Endothelial cell (in vitro differentiated cells): ENCODE data around the gene RPS19. TPM values are rescaled to one million over a fixed set of nuclear protein-coding genes. Genes with fewer than 3 reads are reported as not detected.

ENCODE experiments used
- DNase-seq: peaks from one replicate; pipeline ENCODE4 v3.0.0; 2021; ENCODE audit warnings: low spot score
- H3K27ac Mint-ChIP-seq: one replicate; pipeline ENCODE4 v1.8.0; 2021; ENCODE audit warnings: mixed read lengths, inconsistent platforms; ENCODE audit not compliant: unreplicated experiment
- H3K27me3 Mint-ChIP-seq: one replicate; pipeline ENCODE4 v1.8.0; 2021; ENCODE audit warnings: mild to moderate bottlenecking, moderate library complexity, mixed read lengths, inconsistent platforms; ENCODE audit not compliant: unreplicated experiment
- H3K36me3 Mint-ChIP-seq: one replicate; pipeline ENCODE4 v1.8.0; 2021; ENCODE audit warnings: mild to moderate bottlenecking, low read depth, mixed read lengths, inconsistent platforms; ENCODE audit not compliant: unreplicated experiment
- H3K4me1 Mint-ChIP-seq: one replicate; pipeline ENCODE4 v1.8.0; 2021; ENCODE audit warnings: mild to moderate bottlenecking, mixed read lengths, inconsistent platforms; ENCODE audit not compliant: unreplicated experiment
- H3K4me3 Mint-ChIP-seq: one replicate; pipeline ENCODE4 v1.8.0; 2021; ENCODE audit warnings: mild to moderate bottlenecking, mixed read lengths, inconsistent platforms; ENCODE audit not compliant: unreplicated experiment
- H3K9me3 Mint-ChIP-seq: one replicate; pipeline ENCODE4 v1.8.0; 2021; ENCODE audit warnings: mixed read lengths, inconsistent platforms; ENCODE audit not compliant: unreplicated experiment
- total RNA-seq: library from RNA; stranded (reverse); fragmentation: NEBNext Ultra II Directional; extraction: Animal tissue kit (Norgen Biotek cat#: 25700); gene quantifications from one replicate; pipeline ENCODE4 v1.2.1, GENCODE V29; 2021; ENCODE audit not compliant: unreplicated experiment
- TF ChIP-seq, protein P1 (sequence below): fragments of 200-600 bp; sonication (generic); IDR thresholded peaks from one replicate; pipeline ENCODE4 v1.5.0; 2021; ENCODE audit warnings: antibody characterized with exemption; ENCODE audit not compliant: unreplicated experiment

The RPS19 gene
- total RNA-seq, 1 donor from 2014 or later = 3,886 TPM

DNA sequence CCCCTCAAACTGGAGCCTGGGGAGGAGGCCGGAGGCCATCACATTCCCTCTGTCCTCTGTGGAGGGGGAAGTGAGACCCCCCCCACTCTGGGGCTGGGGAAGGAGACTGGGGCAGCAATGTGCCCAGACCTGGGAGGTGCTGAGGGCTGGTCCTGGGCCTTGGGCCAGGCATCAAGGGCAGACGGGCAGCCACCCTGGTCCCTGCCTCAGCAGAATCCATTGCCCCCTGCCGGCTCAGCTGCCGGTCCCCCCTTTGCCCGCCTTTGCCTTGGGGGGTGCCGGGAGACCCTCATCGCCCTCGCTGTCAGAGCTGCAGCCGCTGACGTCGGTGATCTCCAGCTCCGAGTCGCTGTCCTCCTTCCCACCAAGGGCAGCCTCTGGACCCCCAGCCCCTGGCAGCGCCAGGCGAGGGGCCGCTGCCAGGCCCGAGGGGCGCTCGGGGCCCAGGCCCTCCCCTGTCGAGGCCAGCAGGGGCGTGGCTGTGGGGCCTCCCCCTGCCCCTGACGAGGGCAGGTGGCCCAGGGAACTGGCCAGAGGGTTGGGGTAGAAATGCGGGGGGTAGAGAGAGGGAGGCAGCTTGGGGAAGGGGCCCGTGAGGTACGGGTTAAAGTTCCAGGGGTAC, 48.0 kb downstream of the RPS19 start:
- no peak for DNase-seq
- Mint-ChIP-seq H3K27ac (no peak overlapping the region), H3K4me3 (no peak overlapping the region), H3K9me3 (no peaks in the 10 kb centered on the region), H3K4me1 (peaks cover 19% of the 10 kb centered on the region), H3K36me3 (peaks cover 40% of the 10 kb centered on the region), H3K27me3 (peaks cover 30% of the 10 kb centered on the region)
- TF ChIP-seq, protein P1, sequence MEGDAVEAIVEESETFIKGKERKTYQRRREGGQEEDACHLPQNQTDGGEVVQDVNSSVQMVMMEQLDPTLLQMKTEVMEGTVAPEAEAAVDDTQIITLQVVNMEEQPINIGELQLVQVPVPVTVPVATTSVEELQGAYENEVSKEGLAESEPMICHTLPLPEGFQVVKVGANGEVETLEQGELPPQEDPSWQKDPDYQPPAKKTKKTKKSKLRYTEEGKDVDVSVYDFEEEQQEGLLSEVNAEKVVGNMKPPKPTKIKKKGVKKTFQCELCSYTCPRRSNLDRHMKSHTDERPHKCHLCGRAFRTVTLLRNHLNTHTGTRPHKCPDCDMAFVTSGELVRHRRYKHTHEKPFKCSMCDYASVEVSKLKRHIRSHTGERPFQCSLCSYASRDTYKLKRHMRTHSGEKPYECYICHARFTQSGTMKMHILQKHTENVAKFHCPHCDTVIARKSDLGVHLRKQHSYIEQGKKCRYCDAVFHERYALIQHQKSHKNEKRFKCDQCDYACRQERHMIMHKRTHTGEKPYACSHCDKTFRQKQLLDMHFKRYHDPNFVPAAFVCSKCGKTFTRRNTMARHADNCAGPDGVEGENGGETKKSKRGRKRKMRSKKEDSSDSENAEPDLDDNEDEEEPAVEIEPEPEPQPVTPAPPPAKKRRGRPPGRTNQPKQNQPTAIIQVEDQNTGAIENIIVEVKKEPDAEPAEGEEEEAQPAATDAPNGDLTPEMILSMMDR = no peak

DNA sequence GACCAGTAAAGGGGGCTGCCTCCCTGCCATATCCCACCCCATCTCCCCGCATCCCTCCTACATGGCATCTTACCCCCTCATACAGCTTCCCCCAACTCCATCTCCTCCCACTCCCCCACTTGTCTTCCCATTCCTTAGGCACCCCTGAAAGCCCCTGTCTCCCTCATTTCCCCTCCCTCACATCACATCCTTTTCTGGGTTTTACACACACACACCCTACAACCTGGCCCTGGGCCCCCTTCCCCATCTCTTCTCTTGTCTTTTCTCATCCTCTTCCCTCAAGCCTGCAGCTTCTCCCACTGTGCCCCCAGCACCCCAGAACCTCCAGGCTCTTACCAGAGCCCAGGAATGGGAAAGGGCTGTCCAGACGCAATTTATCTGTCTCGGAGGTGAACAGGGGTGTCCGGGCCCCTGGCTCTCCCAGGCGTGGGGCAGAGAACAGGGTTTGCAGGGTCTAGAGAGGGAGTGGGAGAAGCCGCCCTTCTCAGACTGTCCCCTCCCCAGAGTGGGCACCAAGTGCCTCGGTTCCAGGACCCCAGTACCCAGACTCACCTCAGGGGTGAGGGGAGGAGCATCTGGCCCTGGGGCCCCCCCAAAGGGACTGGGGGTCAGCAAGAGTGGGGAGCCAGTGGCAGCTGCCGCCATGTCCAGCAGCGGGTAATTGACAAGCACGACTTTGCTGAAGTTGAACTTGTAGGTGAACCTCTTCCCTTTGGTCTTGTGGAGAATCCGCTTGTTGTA, 48.8 kb downstream of the RPS19 start:
- no peak for DNase-seq
- Mint-ChIP-seq H3K27me3 (peaks cover 32% of the 10 kb centered on the region), H3K27ac (no peak overlapping the region), H3K9me3 (no peaks in the 10 kb centered on the region), H3K36me3 (peaks cover 40% of the 10 kb centered on the region), H3K4me3 (no peak overlapping the region), H3K4me1 (peaks cover 19% of the 10 kb centered on the region)
- TF ChIP-seq, protein P1 = no peak

DNA sequence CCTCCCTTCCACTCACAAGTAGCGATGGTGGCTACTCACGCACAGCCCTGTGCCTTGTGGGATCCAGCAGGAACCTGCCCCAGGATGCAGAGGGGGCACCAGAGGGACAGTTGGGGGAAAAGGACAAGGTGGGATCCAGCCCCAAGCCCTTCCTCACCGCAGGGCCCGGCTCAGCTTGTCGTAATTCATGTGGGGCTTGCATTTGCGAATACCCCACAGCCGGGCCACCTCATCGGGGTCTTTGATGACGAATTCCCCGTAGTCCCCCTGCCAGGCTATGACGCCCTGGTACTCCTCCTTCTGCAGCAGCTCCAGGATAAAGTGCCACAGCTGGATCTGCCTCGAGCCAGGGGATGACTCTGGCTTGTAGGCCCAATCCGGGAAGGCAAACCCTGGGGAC, 49.7 kb downstream of the RPS19 start:
- no peaks in the 10 kb centered on the region for H3K9me3 Mint-ChIP-seq
- H3K36me3 Mint-ChIP-seq = peaks cover 33% of the 10 kb centered on the region
- peaks cover 21% of the 10 kb centered on the region for H3K4me1 Mint-ChIP-seq
- H3K4me3 Mint-ChIP-seq = no peak overlapping the region
- no peak for DNase-seq
- H3K27me3 Mint-ChIP-seq = peaks cover 34% of the 10 kb centered on the region
- H3K27ac Mint-ChIP-seq = no peak overlapping the region
- TF ChIP-seq, protein P1 = no peak

DNA sequence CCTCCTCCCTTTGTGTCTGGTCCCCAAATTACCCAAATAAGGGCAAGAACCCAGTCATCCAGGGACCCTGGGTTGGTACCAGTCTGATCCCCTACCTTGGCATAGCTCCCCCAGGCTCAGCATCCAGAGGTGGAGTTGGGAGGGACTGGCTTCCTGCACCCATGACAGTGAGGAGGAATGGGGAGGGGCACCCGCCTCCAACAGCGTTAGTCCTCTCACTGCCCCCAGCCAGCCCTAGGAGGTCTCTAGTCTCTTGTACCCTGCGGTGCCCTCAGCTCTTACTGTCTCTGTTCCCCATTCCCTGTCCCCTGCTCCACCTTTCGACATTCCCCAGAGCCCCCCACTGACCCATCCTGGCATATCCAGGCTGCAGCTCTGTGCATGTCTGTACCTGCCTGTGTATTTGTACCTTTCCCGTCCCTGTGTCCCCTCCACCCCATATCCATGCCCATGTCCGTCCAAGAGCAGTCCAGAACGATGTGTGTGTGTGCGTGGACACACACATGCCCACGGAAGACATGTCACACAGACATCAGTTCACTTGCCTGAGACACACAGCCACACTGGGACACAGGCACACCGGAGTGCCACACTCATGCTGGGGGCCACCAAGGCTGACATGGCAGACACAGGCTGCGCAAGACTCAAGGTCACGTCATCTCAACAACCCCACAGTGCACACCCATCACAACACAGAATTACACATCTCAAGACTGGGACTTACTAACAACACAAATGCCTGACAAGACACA, 50.4 kb downstream of the RPS19 start:
- Mint-ChIP-seq H3K4me3 (peak overlapping the region; percentile 26), H3K9me3 (no peaks in the 10 kb centered on the region), H3K4me1 (peaks cover 21% of the 10 kb centered on the region), H3K27ac (peak overlapping the region; percentile 32), H3K36me3 (peaks cover 26% of the 10 kb centered on the region), H3K27me3 (peaks cover 34% of the 10 kb centered on the region)
- TF ChIP-seq, protein P1 = no peak
- no peak for DNase-seq
